GM21367 (cell line): ENCODE results near the gene UPK2.
"Not testable (repeated sequence)": the region's sequence is repeated elsewhere in the genome, so short reads cannot be mapped to it uniquely, and the experiment has no call there.

Experiments
- ATAC-seq: cut with Tn5 transposase; IDR thresholded peaks from one replicate; pipeline ENCODE4 v1.9.1; 2021; ENCODE audit not compliant: unreplicated experiment

The UPK2 gene

DNA sequence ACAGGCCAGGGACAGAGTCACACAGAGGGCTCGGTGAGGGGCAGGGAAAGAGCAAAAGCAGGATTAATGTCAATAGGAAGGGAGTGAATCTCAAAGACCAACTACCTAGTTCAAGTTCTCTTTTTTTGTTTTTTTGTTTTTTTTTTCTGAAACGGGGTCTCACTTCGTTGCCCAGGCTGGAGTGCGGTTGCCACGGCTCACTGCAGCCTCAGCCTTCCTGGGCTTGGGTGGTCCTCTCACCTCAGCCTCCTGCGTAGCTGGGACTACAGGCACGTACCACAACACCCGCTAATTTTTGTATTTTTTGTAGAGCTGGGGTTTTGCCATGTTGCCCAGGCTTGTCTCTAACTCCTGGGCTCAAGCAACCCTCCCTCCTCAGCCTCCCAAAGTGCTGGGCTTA is 20.7 kb upstream of the UPK2 start:
- no peak for ATAC-seq

GRCh38 chr11:118938491-118939403 is 17.4 kb upstream of the UPK2 start:
- ATAC-seq: no peak

- ATAC-seq: no peak
Measured at GRCh38 chr11:118939404-118939915, 16.6 kb upstream of the UPK2 start.

DNA sequence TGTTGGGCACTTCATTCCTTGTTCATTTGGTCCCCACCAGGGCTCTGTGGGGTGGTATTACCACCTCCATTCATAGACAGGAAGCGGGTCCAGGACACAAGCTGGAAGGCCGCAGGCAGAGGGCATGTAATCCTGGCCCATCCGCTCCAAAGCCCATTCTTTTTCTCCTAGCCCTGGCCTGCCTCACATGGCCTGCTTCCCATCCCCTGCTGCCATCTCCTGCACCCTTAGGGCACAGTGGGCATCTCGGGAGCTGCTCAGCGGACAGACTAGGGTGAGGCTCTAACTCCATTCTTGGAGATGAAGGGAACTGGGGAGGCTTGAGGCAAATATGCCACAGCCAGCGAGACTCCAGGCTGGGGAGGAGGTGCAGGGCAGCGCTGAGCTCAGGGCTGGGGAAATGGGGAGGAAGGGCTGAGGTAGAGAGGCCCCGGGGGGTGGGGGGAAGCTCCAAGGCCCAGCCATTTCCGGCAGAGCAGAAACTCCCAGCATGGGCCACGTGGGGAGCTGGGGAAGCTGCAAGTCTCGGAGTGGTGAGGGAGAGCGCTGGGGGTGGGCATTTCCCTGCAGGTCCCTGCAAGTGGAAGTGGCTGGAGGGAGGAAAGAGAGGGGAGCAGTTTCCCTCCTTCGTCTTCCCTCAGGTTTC is 16.0 kb upstream of the UPK2 start:
- no peak for ATAC-seq

DNA sequence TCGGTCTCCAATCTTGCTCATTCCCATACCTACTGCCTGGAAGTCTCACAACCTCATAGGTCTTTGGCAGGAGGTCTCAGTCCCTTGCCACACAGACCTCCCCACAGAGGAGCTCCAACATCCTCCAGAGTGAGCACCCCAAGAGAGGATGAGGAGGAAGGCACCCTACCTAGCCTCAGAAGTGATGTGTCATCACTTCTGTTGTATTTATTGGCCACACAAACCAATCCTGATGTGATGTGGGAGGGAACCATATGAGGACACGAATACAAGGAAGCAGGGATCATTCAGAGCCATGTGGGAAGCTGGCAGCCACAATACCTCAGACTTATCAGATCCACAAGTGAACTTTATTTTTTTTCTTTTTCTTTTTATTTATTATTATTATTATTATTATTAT is 9.0 kb upstream of the UPK2 start:
- no peak for ATAC-seq

DNA sequence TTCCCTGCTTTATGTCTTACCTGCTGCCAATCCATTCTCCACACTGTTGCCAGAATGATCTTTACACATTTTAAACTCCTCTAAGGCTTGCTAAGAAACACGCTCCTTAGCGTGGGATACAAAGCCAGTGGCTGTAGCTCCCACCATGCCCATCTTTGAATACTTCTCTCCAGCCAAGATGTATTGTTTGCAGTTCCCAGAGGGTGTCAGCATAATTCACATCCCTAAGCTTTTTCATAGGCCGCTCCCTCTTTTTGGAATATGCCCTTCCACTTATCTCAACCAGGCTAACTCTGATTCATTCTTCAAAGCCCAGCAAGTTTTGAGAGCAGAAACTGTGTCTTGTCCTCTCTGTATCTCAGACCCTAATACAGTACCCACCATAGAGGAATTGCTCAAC is 8.1 kb upstream of the UPK2 start:
- no peak for ATAC-seq

DNA sequence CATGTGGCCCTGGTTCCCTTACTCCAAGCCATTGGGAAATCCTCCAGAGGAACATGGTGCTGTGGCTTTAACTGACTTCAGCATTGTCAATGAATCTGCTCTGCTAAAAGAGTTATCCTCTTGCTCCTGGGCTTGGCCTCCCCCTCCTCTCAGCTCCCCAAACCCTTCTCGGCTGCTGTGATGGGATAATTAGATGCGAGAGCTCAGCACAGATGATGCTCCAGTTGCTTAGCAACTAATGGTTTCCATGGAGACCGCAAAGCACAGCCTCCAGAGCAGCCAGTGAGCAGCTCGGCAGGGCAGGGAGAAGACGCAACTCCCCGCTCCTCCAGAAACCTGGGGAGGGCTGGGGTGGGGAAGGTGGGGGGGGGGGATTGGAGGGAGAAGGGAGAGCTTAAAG is 2.8 kb upstream of the UPK2 start:
- no peak for ATAC-seq

- not testable (repeated sequence) for ATAC-seq
Measured at GRCh38 chr11:118953976-118954375, 2.1 kb upstream of the UPK2 start.

DNA sequence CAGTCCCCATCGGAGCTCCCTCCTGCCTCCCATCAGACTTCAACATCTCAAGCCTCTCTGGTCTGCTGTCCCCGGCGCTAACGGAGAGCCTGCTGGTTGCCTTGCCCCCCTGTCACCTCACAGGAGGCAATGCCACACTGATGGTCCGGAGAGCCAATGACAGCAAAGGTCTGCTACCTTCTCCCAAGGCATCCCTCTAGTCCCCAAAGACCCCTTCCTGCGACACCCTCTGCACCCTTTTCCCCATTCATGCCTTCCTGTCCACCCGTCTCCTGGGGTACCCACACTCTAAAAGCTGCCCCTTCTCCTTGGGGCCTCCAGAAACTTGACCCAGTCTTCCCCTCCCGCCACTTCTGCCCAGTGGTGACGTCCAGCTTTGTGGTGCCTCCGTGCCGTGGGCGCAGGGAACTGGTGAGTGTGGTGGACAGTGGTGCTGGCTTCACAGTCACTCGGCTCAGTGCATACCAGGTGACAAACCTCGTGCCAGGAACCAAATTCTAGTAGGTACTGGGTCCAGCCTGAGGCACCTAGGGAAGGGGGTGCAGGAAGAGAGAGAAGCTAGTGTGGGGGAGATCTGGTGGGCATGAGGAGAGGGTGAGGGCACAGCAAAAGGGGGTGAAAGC is 860 bp downstream of the UPK2 start:
- no peak for ATAC-seq

DNA sequence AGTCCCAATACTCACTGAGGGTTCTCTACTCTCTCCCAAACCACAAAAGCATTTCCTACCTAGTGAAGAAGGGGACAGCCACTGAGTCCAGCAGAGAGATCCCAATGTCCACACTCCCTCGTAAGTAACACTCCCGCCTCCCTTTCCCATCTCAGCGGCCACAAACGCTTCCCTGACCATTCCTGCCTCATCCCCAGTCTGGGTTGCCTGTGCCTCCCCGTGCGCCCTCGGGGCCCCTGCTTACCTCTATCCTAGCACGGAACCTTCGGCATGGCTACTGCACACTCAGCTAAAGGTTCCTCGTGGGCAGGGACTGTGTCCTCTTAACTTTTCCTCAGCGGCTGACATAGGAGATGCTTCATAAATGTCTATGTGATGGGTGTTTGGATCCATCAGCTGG is 1.5 kb downstream of the UPK2 start:
- ATAC-seq: no peak

- no peak for ATAC-seq
Measured at GRCh38 chr11:118957968-118958367, 1.9 kb downstream of the UPK2 start.

DNA sequence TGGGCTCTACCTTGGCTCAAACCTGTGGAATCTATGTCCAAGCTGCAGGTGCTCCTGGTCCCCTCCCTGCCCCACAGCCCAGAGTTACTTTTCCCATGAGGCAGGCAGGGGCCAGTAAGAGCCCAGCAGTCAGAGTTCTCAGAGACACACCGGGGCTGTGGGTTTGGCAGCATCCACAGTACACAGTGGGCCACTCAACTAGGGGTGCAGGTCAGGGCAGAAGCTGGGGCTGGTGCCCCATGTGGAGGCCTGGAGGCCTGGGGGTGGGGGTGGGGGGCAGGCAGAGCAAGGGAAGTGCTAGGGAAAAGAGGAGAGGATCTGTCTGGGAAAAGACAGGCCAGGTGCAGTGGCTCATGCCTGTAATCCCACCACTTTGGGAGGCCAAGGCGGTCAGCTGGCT is 2.5 kb downstream of the UPK2 start:
- no peak for ATAC-seq

DNA sequence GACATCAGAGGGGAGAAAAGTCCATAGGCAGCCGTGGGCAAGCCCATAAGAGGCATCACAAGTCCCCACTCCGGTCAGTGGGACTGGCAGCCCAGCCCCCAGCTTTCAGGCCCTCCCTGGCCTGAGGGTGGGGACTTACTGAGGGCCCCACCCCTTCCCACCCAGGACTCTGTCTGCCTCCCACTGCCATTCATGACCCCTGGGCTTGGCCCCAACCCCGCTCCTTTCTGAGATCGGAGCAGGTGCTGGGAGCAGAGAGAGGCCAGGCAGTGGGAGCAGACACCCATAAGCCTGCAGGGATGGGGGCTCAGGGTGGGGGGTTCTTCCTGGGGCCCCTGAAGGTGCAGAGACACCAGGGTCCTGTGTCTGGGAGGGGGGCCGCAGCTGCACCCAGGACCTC is 5.1 kb downstream of the UPK2 start:
- no peak for ATAC-seq

- ATAC-seq: no peak
Measured at GRCh38 chr11:118961591-118961990, 5.5 kb downstream of the UPK2 start.

- ATAC-seq: not testable (repeated sequence)
Measured at GRCh38 chr11:118969508-118969907, 13.4 kb downstream of the UPK2 start.

DNA sequence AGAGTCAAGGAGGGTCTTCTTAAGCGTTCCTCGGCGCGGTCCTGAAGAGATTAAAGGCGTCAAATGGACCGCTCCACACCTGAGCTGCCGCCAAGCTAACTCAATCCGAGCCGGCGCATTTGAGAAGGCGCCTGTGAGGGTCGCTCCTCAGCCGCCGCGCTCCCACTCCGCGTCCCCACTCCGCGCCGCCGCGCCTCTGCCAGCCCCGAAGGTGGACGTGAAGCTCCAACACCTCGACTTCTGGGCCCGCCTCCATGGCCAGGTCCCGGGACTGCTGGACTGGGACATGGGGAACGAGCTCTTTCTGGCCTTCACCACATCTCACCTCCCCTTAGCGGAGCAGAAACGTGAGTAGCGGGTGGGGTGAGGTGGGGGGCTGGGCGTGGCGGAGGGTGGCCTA is 15.5 kb downstream of the UPK2 start, which contains the start of gene FOXR1:
FOXR1 (plus strand) TSS at position 116 of the 400 bp plus-strand sequence; CDS start at position 287, 171 bp downstream.
- no peak for ATAC-seq

DNA sequence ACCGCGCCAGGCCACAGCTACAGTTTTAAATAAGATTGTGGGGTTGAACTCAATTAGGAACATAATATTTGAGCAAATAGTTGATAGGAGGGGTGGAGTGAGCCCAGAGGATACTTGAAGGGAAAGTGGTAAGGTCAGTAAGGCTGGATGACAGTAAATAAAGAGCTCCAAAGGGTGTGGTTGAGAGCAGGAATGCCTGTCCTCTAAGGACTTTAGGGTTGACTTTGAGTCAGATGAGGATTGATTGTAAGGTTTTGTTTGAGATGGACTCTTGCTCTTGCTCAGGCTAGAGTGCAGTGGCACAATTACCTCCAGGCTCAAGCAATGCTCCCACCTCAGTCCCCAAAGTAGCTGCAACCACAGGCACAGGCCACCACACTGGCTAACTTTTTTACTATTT is 17.9 kb downstream of the UPK2 start:
- no peak for ATAC-seq

GRCh38 chr11:118975771-118976709 is 19.9 kb downstream of the UPK2 start:
- ATAC-seq: no peak

DNA sequence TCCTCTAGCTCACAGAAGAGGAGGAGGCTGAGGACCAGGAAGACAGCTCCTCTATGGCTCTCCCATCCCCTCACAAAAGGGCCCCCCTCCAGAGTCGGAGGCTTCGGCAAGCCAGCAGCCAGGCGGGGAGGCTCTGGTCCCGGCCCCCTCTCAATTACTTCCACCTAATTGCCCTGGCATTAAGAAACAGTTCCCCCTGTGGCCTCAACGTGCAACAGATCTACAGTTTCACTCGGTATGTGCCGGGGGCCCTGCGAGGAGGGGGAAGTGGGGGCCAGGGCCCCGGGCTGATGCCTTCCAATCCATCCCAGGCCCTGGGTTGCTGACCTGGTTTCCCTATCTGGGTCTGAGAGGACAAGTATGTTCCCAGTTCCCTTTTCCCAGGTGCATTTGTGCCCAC is 23.3 kb downstream of the UPK2 start:
- no peak for ATAC-seq

GRCh38 chr11:118980191-118980881 is 24.2 kb downstream of the UPK2 start:
- ATAC-seq: no peak
